Left lobe of liver (tissue), 2 donors: ENCODE measurements around the gene OLIG3. TPM values are rescaled to one million over a fixed set of nuclear protein-coding genes. Genes with fewer than 3 reads are reported as not detected.

Source experiments
- ATAC-seq: fragments of 200-7000 bp; cut with Tn5 transposase; one replicate; pipeline ENCODE4 v1.9.1; 2020; ENCODE audit warnings: mild to moderate bottlenecking, moderate library complexity
- DNase-seq: peaks from one replicate; pipeline ENCODE4 v3.0.0-alpha.2; 2020; ENCODE audit warnings: low spot score
- total RNA-seq: library from RNA; stranded (reverse); gene quantifications from one replicate; pipeline ENCODE4 v1.2.1, GENCODE V29; 2021
- donor health status: DM: no; HTN: no; CAD: no; lungs with moderate emphysema.
- donor health status: DM: no; HTN: yes; CAD: no.

The OLIG3 gene
- total RNA-seq, 1 donor from 2014 or later: not detected

DNA sequence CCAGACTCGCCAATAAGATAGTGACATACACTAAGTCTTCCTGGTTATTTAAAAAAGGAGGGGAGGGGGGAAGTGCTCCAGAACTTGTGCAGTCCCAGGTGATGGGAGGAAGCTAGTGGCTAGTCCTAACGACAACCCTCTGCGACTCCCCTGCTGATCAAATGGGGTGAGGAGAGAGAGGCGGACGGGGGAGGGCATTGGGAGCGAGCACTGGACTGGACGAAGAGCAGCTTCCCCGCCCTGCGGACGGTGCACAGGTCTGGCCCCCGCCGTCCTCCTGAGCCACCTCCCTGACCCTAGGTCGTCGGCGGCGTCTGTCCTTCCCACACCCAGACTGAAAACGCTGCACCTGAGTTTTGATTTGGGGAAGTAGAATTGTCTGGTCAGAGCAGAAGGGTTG lies 2.2 kb upstream of the OLIG3 start:
- ATAC-seq (no peak), DNase-seq (no peak)

DNA sequence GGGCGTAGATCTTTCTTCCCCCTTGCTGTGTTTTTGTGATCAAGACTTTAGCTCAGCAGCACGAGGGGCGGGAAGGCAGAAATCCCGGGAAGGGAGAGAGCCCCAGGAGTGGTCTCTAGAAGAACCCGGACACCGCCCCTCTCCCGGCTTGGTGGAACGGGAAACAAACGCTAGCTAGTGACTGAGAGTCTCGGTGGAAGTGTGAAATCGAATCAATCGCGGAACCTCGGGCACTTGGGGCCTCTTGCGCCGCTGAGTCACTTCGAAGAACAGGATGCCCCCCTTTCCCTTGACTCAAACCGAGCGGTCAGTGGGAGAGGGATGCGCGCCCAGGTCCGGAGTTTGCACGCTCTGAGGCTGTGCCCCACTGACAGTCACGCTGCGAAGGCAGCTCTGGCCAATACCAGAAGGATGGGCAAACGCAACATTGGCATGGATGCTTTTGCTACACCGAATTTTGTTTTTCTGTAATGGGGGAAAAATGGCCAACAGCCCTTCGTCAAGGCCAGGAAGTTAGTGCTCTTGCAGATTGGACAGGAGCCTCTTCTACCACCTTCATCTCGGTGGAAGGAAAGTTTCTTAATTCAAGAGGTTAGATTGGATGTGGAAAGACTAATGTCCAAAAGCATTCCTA lies 1.6 kb upstream of the OLIG3 start:
- no peak for ATAC-seq
- DNase-seq: no peak

DNA sequence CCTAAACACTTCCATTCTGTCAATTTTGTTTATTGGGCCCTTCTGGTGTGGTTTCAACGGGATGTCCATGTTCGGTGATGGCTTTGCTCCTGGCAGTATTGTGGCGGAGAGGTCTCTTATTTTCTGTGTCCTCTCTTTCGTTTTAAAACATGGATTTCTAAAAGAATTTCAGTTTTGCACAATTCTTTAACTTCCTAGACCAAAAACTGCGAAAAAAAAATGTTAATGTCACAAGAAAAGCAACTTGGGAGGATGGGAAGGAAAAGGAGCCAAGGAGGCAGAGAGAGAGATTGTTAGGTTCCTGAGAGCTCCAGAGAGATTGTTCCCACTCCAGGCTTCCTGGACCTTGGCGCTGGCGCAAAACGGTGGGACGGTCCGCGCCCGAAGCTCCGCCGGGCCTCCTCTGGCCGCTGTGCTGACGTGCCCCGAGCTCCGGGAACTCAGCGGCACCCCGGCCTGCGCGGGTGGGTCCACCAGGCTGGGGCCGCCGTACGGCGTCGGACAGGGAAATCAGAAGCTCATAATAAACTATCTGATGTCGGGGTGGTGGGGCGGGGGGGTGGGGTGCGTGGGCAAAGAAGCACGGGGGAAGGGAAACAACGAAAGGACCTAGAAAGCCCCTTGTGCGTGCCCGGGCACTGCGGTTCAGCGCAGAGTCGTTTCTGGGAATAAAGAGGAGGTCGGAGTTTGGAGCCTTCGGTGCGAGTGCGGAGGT lies 951 bp upstream of the OLIG3 start:
- DNase-seq: no peak
- ATAC-seq: no peak

DNA sequence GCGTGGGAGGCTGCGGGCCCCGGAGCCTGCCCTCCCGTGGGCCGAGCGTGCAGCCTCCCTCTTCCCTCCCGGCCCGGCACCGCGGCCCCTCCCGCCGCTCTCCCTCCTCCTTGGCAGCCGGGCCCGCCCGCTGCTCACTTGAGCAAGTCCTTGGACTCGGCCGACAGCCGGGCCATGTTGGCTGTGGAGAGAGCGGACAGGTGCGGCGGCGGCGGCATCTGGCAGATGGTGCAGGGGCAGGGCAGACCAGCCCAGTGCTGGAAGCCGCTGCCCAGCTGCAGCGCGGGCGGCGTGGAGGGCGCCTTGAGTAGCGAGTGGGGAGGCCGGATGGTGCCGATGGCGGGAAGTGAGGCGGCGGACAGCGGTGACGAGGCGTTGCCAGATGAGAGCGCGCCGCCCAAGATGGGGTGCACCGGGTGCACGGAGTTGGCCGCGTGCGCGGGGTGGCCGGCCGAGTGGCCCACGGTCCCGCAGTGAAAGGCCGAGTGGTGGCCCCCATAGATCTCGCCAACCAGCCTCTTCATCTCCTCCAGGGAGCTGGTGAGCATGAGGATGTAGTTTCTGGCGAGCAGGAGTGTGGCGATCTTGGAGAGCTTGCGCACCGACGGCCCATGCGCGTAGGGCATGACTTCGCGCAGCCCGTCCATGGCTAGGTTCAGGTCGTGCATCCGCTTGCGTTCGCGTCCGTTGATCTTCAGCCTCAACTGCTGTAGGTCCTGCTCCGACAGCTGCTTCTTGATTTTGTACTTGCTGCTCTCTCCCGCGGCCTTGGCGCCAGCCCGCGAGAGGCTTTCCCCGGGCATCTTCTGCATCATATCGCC lies 766 bp downstream of the OLIG3 start:
- DNase-seq (no peak), ATAC-seq (no peak)

DNA sequence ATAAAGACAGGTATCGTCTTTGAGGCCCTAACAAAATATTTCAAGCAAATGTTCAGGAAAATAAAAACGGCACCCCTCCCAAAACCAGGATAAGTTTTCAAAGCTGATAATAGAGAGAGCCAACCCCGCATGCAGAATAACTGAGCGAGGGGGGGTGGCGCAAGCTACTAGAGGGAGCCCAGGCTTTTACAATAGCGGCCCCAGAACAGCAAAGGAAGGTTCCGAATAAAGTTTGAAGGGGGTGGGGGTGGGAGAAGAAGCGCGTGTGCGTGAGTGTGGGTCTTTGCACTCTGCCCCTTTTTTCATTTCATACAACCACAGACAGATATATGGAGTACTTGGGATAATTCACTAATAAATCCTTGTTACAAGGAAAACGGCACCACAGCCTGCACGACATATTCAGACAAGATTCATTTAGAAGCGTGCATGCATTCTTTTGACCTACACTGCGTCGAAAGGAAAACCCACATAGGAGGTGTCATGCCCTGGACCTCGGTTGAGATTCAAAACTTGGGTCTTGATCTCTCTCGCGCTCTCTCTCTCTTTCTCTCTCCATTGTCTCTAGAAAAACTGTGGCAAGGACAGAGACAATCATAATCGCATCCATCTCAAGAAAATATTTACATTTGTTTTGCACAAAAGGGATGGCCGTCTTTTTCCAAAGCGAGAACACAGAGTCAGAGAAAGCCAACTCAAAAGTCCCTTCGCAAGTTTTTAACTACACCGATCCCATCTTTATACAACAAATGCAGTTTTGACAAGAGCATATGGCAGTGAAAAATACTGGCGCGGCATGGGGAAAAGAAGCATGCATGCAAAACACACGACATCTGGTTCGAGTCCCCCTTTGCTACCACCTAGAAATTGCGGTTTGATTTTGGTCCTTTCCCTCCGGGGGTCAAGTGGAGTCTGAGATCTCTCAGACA lies 1.6 kb downstream of the OLIG3 start:
- no peak for ATAC-seq
- no peak for DNase-seq

DNA sequence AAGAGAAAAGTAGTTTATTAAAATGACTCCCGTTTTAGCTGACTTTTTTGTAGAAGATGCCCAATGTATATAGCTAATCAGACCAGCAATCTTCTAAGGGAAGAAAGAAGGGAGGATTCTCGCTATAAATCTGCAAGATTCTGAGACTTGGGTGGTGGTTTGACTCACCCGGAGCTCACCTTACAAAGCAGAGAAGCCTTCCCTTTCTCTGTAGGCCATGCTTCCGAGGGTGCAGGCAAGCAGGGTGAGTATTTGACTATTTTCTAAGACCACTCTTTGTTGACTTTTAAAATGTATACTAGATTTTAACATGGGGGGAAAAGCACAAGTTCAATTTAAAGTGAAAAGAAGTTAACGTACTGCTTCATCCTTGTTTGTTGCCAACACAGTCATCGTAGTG lies 2.7 kb downstream of the OLIG3 start:
- DNase-seq: no peak

DNA sequence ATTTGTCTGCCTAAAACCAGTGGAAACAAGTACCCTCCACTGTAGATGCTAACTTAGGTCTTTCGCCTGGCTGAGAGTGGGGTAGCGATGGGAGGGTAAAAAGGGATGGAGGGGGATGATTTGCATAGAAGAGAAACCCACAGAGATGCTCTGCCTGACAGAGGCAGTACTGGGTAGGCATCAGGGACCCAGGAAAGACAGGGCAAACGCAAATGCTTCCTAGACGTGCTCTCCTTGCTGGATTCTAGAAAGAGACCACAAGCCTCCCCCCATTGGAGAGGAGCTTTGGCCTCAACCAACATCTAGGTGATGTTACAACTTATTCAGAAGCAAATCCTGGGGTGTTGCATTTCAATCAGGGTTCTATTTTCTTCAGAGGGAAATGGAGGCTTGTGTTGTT lies 3.2 kb downstream of the OLIG3 start:
- DNase-seq (no peak), ATAC-seq (no peak)

More for the DNA sequence above, 2.7 kb downstream of the OLIG3 start:
- no peak for ATAC-seq

DNA sequence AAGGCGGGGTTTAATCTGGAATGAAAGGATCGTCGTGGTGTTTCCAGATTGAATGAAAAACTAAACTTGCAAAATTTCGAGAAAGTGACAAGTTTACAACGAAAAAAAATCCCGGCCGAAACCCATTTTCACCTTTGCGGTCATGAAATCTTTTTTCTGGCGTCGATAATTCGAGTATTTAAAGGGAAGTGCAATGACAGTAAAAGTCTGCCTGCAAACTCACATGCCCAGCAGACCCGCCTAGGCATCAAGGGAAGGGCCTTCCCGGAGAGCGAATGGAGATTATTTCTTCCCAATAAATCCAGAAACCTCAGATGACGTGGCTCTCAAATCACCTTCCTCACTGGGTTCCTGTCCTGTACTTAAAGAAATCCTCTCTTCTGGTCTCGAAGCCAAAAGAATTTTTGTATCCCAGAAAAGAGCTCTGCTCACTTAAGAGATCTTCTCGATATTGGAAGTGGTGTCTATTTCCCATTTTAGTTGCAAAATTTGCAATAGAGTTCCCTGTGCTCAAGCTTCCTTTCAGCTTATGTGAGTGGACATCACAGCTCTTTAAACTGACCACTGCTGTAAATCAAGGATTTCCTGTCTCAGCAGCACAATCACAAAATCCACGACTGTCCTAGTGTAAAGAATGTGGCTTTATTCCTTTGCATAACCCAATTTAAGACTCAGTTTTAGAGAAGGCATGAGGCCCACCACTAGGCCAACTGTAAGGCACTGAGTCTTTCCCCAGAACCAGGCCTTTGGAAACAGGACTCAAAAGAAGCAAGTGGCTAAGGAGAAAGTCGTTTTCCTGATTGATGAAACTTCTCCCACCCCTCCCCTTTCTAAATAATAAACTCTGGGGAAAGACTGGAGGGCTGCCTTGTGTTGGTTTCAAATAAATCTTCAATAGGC lies 3.9 kb downstream of the OLIG3 start:
- DNase-seq (no peak), ATAC-seq (no peak)

DNA sequence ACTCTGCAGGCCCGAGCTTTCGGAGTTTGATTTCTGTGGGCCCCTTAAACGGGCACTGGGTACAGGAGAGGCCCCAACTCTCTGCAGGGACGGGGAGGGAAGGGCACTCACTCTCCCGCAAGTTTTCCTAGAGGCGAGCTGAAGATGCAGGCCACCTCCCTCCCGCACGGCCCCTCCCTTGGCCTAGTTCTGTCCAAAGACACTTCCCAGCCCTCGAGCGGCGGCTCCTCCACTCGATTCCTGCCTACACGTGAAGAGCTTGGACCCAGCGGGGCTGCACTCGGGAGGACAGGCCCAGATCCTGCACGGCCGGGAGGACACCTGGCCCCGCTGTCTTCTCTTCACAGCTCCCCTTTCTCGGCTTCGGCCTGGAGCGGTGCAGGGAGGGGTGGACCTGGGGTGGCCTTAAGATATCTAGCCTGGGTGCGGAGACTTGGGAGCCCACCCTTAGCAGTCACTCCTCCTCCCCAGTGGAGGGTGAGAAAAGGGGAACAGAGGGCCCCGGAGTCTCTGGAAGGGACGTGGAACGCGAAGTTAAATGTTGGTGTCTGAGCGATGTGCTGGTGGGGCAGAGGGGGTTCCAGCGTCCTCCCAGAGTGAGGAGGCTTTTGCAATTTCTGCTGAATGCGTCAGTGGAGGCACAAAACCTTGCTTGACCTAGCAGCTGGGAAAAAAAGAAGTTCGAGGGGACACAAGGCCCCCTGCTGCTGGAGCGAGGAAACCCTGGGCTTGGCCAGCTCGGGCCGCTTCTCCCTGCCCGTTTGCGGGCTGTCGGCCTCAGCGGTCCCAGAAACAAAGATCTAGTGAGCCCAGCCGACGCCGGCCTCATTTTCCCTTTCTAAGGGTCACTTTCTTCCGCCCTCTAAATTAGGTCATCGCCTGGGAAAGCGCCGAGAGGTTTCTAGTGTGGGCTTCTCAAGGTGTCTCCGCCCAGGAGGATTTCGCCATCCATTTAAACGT lies 4.9 kb downstream of the OLIG3 start:
- DNase-seq (no peak), ATAC-seq (no peak)

DNA sequence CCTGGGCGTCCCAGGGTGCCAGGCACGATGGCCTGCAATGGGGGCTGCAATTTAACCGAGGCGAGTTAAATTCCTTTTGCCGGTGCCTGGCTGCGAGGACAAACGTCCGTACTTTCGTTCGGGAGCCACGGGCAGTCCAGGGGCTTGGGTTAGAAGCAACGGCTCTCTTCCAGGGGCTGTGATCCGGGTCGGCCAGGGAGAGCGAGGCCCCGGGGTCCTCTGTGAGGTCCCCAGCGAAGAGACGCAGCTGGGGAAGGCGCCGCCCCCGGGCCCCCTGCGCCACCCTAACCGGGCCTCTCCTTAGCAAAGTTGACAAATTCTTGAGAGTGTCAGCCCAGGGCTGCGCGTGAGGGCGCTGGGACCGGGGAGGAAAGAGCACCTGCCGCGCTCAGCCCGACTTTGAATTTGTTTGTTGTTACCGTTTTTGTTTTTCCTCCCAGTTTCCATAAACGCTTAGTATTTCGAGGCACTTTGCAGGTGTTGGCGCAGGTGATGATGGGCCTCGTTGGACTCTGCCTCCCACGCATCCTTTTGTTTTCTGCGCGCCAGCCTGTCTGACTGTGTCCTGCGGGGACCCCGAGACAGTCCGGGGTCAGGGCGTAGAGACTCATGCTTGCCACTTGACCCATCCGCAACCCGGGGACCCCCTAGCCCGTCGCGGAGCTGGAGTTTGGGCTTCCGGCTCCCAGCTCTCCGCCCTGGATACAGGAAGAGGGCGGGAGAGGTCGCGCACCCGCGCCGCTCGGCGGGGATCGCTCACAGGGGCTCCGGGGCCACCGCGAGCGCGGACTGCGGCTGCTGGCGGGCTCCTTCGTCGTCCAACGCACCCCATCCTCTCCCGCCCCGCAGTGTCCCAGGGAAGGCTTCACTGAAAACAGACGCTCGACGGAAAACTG lies 5.8 kb downstream of the OLIG3 start:
- no peak for DNase-seq
- ATAC-seq: no peak

DNA sequence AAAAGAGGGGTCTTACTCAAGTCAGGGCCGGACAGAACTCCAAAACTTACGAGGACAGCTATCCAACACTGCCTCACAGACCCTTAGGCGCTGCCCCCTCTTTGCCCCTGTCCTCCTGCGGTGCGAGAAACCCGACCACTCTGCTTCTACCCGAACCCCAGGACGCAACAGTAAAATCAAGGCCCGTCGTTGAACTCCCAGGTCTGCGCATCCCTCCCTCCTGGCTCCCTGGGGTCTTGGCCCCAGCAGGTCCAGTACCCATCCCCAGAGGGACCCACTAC lies 6.4 kb downstream of the OLIG3 start:
- no peak for DNase-seq
- no peak for ATAC-seq

DNA sequence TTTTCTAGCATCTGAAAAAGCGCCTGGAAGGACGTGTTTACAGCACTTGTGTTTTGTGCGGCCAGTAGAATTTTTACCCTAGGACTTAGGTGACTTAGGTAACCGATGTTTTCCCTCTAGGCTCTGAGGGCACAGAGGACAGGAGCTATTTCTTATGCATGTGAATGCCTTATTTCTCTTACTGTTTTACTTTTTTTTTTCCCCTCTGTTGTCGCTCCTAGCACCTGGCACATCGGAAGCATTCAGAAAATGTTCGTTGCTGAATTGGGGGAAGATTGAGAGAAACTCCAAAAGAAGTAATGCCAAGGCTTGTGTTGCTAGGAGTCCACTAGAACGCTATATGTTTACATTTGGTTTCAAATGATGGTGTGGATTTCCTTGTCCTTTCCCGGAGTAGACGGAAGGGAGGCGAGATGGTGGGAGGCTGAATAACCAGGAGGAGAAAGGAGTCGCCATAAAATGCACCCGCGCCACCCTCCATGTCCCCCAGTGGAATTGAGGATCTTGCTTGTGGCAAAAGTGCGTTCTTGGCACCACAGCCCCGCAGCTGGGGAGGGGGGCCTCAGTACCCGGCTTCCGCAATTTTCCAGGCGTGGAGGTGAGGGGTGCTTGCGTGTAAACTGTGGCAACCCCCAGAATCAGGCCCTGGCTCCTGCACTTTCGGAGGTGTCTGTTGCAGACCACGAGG lies 6.9 kb downstream of the OLIG3 start:
- ATAC-seq: no peak
- no peak for DNase-seq

DNA sequence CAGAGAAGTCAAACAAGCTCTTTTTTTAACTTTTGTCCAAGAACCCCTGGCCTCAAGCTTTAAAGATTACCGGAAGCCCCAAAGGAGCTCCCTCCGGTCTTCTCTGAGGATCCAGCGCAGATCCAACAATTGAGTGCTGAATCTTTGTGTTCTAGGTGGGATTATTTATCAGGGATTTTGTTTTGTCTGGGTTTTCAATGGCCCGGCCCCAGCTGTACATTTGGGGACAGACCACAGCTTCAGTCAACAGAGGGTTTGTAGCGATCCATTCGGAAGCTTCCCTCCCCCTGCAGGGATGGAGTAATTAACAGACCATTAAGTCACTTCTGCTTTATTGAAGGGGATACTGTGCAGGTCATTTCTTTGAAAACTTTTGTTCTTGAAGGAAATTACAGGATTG lies 7.8 kb downstream of the OLIG3 start:
- no peak for DNase-seq
- ATAC-seq: no peak

DNA sequence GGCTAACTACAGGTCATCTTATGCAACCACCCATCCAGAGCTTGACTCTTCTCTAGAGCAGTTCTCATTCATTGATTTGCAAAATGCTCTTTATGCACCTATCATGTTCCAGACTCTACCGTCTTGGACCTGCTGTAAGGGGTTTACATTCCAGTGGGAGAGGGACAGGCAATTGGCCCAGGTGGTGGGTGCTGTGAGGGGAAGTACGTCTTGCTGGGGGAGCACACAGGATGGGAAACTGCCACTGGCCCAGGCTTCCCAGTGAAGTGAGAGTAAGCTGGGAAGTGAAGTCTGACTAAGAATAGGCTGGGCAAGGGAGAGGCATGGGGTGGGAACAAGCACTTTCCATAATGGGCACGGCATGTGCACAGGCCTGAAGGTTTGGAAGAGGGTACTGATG lies 13.8 kb downstream of the OLIG3 start:
- no peak for DNase-seq
- ATAC-seq: no peak

DNA sequence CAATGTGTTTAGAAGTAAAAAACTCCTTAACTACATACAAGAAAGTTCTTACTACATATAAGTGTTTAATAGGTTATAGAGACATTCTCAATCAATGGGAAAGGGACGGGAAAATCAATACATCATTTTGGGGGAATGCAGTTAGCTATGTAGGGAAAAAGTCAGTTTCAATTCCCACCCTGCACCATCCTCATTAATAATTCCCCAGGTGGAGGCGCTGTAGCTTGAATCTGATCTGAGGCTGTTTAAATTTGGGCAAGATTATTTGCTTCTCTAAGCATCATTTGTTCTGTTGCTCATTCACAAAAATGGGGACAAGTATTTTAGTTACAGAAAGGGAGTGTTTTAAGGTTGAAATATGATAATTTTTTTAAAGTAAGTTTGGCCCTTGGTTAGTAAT lies 19.1 kb downstream of the OLIG3 start:
- DNase-seq (no peak), ATAC-seq (no peak)

DNA sequence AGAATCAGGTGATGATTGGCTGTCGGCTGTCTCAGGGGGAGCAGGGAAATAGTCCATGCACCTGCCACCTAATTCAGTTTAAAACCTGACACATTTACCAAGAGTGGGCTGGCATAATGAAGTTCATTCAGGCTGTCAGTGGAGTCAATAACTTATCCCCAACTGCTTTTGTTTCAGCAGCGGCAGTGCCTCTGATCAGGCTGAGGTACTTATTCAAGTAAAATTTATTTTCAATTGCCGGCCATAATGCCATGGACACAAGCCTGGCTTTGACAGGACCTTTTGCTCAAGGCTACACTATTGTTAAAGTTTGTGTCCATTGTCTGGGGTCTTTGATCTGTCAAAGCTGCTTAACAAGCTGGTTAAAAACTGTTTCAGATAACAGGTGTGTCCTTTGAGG lies 20.6 kb downstream of the OLIG3 start:
- DNase-seq (no peak), ATAC-seq (no peak)

DNA sequence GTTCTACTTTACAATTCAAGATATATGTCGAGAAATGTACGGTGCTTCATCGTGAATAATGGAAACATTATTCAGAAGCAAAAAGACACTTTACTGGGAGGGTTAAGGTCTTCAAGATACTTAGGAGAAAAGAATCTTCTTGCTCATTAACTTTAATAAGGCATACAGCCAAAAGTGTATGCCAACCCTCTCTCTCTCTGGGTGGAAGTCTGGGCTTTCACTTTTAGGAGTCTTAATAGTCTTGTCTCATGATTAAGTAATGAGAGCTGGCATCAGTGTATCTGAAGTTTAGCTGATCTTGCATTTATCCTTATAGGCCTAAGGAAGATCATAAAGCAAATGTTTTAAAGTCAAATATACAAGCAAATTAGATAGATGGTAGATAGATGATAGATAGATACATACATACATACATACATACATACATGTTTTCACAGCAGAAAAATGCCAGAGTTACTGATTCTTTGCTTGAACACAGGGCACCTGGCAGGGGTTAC lies 21.5 kb downstream of the OLIG3 start:
- ATAC-seq: no peak

More for the DNA sequence above, 21.5 kb downstream of the OLIG3 start:
- DNase-seq: no peak
